Measurements from ENCODE around the gene TSSK3. TPM values are rescaled to one million over a fixed set of nuclear protein-coding genes. Genes with fewer than 3 reads are reported as not detected.

Gene TSSK3
- total and polyA plus RNA-seq, 4 donors: 0.14 to 0.50 TPM; not detected in 2

- Histone ChIP-seq H3K4me3 (ENCODE audit: low read depth in 1 of 3, low read length in 3 of 3) (peak overlapping the region; percentile 63 to 87 (median 82)), H3K27ac (ENCODE audit: low read depth in 1 of 2, low read length in 2 of 2) (peak overlapping the region; percentile 93 to 98), H3K9me3 (ENCODE audit: control insufficient read depth in 4 of 4, low read length in 3 of 4) (no peaks in the 10 kb centered on the region), H3K4me1 (ENCODE audit: control insufficient read depth in 4 of 4, insufficient read depth in 4 of 4, low read length in 3 of 4) (peaks cover 3 to 22% (median 17%) of the 10 kb centered on the region in 4 donors), H3K9ac (ENCODE audit: low read depth in 1 of 2, low read length in 2 of 2) (peak overlapping the region; percentile 69 to 93), H3K36me3 (ENCODE audit: control insufficient read depth in 4 of 4, insufficient read depth in 3 of 4, low read depth in 1 of 4, low read length in 3 of 4) (peaks cover 3 to 23% (median 16%) of the 10 kb centered on the region in 4 donors), H3K27me3 (ENCODE audit: control insufficient read depth in 4 of 4, insufficient read depth in 4 of 4, low read length in 3 of 4) (no peaks in the 10 kb centered on the region)
- TF ChIP-seq SP1 (IDR thresholded peaks at IDR 0.05) (no peak), RAD21 (IDR thresholded peaks at IDR 0.05) (no peak), YY1 (IDR thresholded peaks at IDR 0.05) (no peak), FOXA1 (IDR thresholded peaks at IDR 0.05) (no peak), HNF4G (IDR thresholded peaks at IDR 0.05) (no peak), FOXA2 (IDR thresholded peaks at IDR 0.05) (no peak), GABPA (IDR thresholded peaks at IDR 0.05 in 1 of 2, conservative IDR thresholded peaks at IDR 0.05 in 1 of 2) (no peak), RXRA (IDR thresholded peaks at IDR 0.05) (no peak)
- TF ChIP-seq, protein P1, sequence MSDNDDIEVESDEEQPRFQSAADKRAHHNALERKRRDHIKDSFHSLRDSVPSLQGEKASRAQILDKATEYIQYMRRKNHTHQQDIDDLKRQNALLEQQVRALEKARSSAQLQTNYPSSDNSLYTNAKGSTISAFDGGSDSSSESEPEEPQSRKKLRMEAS (IDR thresholded peaks at IDR 0.05): no peak
- DNase-seq (ENCODE audit: low spot score): no peak
- WGBS: 64% methylated on average over 1 of the region's 1 CpG
Observed at GRCh38 chr1:32393136-32393535, 30.8 kb downstream of the TSSK3 start.

- Histone ChIP-seq H3K27me3 (ENCODE audit: control insufficient read depth in 4 of 4, insufficient read depth in 4 of 4, low read length in 3 of 4) (no peaks in the 10 kb centered on the region), H3K9ac (ENCODE audit: low read depth in 1 of 2, low read length in 2 of 2) (peak overlapping the region; percentile 69 to 93), H3K36me3 (ENCODE audit: control insufficient read depth in 4 of 4, insufficient read depth in 3 of 4, low read depth in 1 of 4, low read length in 3 of 4) (peaks cover 3 to 21% (median 13%) of the 10 kb centered on the region in 4 donors), H3K27ac (ENCODE audit: low read depth in 1 of 2, low read length in 2 of 2) (peak overlapping the region; percentile 93 to 98), H3K9me3 (ENCODE audit: control insufficient read depth in 4 of 4, low read length in 3 of 4) (no peaks in the 10 kb centered on the region), H3K4me3 (ENCODE audit: low read depth in 1 of 3, low read length in 3 of 3) (peak overlapping the region; percentile 63 to 87 (median 82)), H3K4me1 (ENCODE audit: control insufficient read depth in 4 of 4, insufficient read depth in 4 of 4, low read length in 3 of 4) (peaks cover 3 to 22% (median 17%) of the 10 kb centered on the region in 4 donors)
- no peak for DNase-seq (ENCODE audit: low spot score)
- WGBS: 3% methylated on average over 15 of the region's 15 CpGs
- no peak for TF ChIP-seq RXRA (IDR thresholded peaks at IDR 0.05)
- no peak for TF ChIP-seq HNF4A (conservative IDR thresholded peaks at IDR 0.05)
- no peak for TF ChIP-seq RAD21 (IDR thresholded peaks at IDR 0.05)
- no peak for TF ChIP-seq REST (IDR thresholded peaks at IDR 0.05)
- TF ChIP-seq, protein P1 (IDR thresholded peaks at IDR 0.05): no peak
- no peak for TF ChIP-seq TAF1 (conservative IDR thresholded peaks at IDR 0.05)
- TF ChIP-seq, protein P2, sequence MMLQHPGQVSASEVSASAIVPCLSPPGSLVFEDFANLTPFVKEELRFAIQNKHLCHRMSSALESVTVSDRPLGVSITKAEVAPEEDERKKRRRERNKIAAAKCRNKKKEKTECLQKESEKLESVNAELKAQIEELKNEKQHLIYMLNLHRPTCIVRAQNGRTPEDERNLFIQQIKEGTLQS (IDR thresholded peaks at IDR 0.05): no peak
- TF ChIP-seq YY1 (IDR thresholded peaks at IDR 0.05): no peak
- TF ChIP-seq, protein P3, sequence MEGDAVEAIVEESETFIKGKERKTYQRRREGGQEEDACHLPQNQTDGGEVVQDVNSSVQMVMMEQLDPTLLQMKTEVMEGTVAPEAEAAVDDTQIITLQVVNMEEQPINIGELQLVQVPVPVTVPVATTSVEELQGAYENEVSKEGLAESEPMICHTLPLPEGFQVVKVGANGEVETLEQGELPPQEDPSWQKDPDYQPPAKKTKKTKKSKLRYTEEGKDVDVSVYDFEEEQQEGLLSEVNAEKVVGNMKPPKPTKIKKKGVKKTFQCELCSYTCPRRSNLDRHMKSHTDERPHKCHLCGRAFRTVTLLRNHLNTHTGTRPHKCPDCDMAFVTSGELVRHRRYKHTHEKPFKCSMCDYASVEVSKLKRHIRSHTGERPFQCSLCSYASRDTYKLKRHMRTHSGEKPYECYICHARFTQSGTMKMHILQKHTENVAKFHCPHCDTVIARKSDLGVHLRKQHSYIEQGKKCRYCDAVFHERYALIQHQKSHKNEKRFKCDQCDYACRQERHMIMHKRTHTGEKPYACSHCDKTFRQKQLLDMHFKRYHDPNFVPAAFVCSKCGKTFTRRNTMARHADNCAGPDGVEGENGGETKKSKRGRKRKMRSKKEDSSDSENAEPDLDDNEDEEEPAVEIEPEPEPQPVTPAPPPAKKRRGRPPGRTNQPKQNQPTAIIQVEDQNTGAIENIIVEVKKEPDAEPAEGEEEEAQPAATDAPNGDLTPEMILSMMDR (IDR thresholded peaks at IDR 0.05; ENCODE audit: low read depth, low read length, missing input control): no peak
- no peak for TF ChIP-seq SP1 (IDR thresholded peaks at IDR 0.05)
- TF ChIP-seq JUND (IDR thresholded peaks at IDR 0.05): no peak
- no peak for TF ChIP-seq FOXA1 (IDR thresholded peaks at IDR 0.05)
- TF ChIP-seq FOXA2 (IDR thresholded peaks at IDR 0.05): no peak
- TF ChIP-seq GABPA (IDR thresholded peaks at IDR 0.05 in 1 of 2, conservative IDR thresholded peaks at IDR 0.05 in 1 of 2): no peak
- no peak for TF ChIP-seq HNF4G (IDR thresholded peaks at IDR 0.05)
- no peak for TF ChIP-seq EGR1 (IDR thresholded peaks at IDR 0.05; ENCODE audit: low read depth in 2 of 2)
Observed at GRCh38 chr1:32393832-32394140, 31.4 kb downstream of the TSSK3 start.
